HEK293 (cell line): ENCODE measurements around the gene KIF25.

Experiments used
- CTCF ChIA-PET: fragments of 350-600 bp; formaldehyde crosslinking; extraction: SDS; loops from one replicate; lab custom pipeline; 2021; ENCODE audit warnings: antibody characterized with exemption; lab: Yijun Ruan, JAX
- POLR2A ChIA-PET: fragments of 300-600 bp; formaldehyde crosslinking; extraction: SDS; loops from one replicate; lab custom pipeline; 2020; ENCODE audit warnings: antibody characterized with exemption, inconsistent platforms; lab: Yijun Ruan, JAX
- H3K27ac ChIP-seq: fragments of 200-500 bp; sonication (Bioruptor generic); 2 replicates; pipeline ENCODE4 v1.5.1; 2014; ENCODE audit warnings: low read depth, low read length, control low read depth, inconsistent platforms; ENCODE audit errors: extremely low read depth
- H3K36me3 ChIP-seq, 2 experiments: fragments of 200-500 bp in 1 of 2; sonication (Bioruptor generic) in 1 of 2; 1 replicate in 1 of 2; 2 replicates in 1 of 2; pipeline ENCODE4 v1.5.1; 2014 to 2017; ENCODE audit warnings: inconsistent platforms in 2 of 2, low read length in 2 of 2; ENCODE audit not compliant: control insufficient read depth in 2 of 2, insufficient read depth in 1 of 2
- H3K4me1 ChIP-seq: fragments of 200-500 bp; sonication (Bioruptor generic); 2 replicates; pipeline ENCODE4 v1.5.1; 2014; ENCODE audit warnings: mild to moderate bottlenecking, low read length, inconsistent platforms; ENCODE audit not compliant: control insufficient read depth, insufficient read depth
- H3K4me3 ChIP-seq: 2 replicates; pipeline ENCODE4 v1.5.1; 2011; ENCODE audit warnings: low read depth, mild to moderate bottlenecking, control low read depth, low read length, moderate library complexity
- H3K9me3 ChIP-seq: fragments of 200-500 bp; sonication (Bioruptor generic); 2 replicates; pipeline ENCODE4 v1.5.1; 2014; ENCODE audit warnings: low read depth, low read length, inconsistent platforms; ENCODE audit not compliant: control insufficient read depth, insufficient read depth
- FEZF1 ChIP-seq: fragments of 450-650 bp; formaldehyde crosslinking; IDR thresholded peaks from 2 replicates; pipeline ENCODE4 v1.5.1; 2016; ENCODE audit warnings: missing biosample characterization, missing genetic modification characterization
- HOXA7 ChIP-seq: sonication (generic); formaldehyde crosslinking; IDR thresholded peaks from 2 replicates; pipeline ENCODE4 v1.8.1; 2022; ENCODE audit warnings: missing genetic modification reagents, borderline replicate concordance
- OVOL3 ChIP-seq: fragments of 450-650 bp; formaldehyde crosslinking; IDR thresholded peaks from 2 replicates; pipeline ENCODE4 v1.5.1; 2016; ENCODE audit warnings: missing biosample characterization, missing genetic modification characterization
- RBAK ChIP-seq: fragments of 450-650 bp; formaldehyde crosslinking; IDR thresholded peaks from 2 replicates; pipeline ENCODE4 v1.5.1; 2016; ENCODE audit warnings: missing biosample characterization, missing genetic modification characterization
- SALL2 ChIP-seq: fragments of 450-650 bp; formaldehyde crosslinking; IDR thresholded peaks from 2 replicates; pipeline ENCODE4 v1.5.0; 2017; ENCODE audit warnings: missing biosample characterization, mild to moderate bottlenecking, missing genetic modification characterization, borderline replicate concordance
- SETDB1 ChIP-seq: IDR thresholded peaks from one replicate; pipeline ENCODE4 v1.6.1; 2017; ENCODE audit warnings: mild to moderate bottlenecking, low read length, moderate library complexity, mixed read lengths; ENCODE audit not compliant: insufficient read length
- ZFP69B ChIP-seq: fragments of 450-650 bp; formaldehyde crosslinking; IDR thresholded peaks from 2 replicates; pipeline ENCODE4 v1.5.1; 2016; ENCODE audit warnings: missing biosample characterization, missing genetic modification characterization
- ZNF10 ChIP-seq: fragments of 450-650 bp; formaldehyde crosslinking; IDR thresholded peaks from 2 replicates; pipeline ENCODE4 v1.5.1; 2017; ENCODE audit warnings: missing biosample characterization, missing genetic modification characterization
- ZNF140 ChIP-seq: fragments of 450-650 bp; formaldehyde crosslinking; IDR thresholded peaks from 2 replicates; pipeline ENCODE4 v1.5.1; 2016; ENCODE audit warnings: missing biosample characterization, missing genetic modification characterization
- ZNF155 ChIP-seq: fragments of 450-650 bp; formaldehyde crosslinking; IDR thresholded peaks from 2 replicates; pipeline ENCODE4 v1.5.1; 2016; ENCODE audit warnings: missing biosample characterization, missing genetic modification characterization
- ZNF18 ChIP-seq: fragments of 450-650 bp; formaldehyde crosslinking; IDR thresholded peaks from 2 replicates; pipeline ENCODE4 v1.5.1; 2016; ENCODE audit warnings: missing biosample characterization, missing genetic modification characterization
- ZNF2 ChIP-seq: fragments of 450-650 bp; formaldehyde crosslinking; IDR thresholded peaks from 2 replicates; pipeline ENCODE4 v1.5.1; 2016; ENCODE audit warnings: missing biosample characterization, missing genetic modification characterization
- ZNF202 ChIP-seq: fragments of 450-650 bp; formaldehyde crosslinking; IDR thresholded peaks from 2 replicates; pipeline ENCODE4 v1.5.1; 2016; ENCODE audit warnings: missing biosample characterization, missing genetic modification characterization, borderline replicate concordance
- ZNF221 ChIP-seq: fragments of 450-650 bp; formaldehyde crosslinking; IDR thresholded peaks from 2 replicates; pipeline ENCODE4 v1.5.1; 2017; ENCODE audit warnings: missing biosample characterization, missing genetic modification characterization, borderline replicate concordance
- ZNF23 ChIP-seq: fragments of 450-650 bp; formaldehyde crosslinking; IDR thresholded peaks from 2 replicates; pipeline ENCODE4 v1.5.1; 2016; ENCODE audit warnings: missing biosample characterization, missing genetic modification characterization, borderline replicate concordance
- ZNF274 ChIP-seq, 2 experiments: fragments of 200-500 bp in 1 of 2; fragments of 450-650 bp in 1 of 2; sonication (Bioruptor generic) in 1 of 2; formaldehyde crosslinking in 1 of 2; IDR thresholded peaks; 2 replicates each; pipeline versions ENCODE4 v1.5.1 to v1.6.1; 2014 to 2016; ENCODE audit warnings: borderline replicate concordance in 1 of 2, inconsistent platforms in 1 of 2, low read length in 1 of 2, missing biosample characterization in 1 of 2, missing genetic modification characterization in 1 of 2
- ZNF433 ChIP-seq: fragments of 450-650 bp; formaldehyde crosslinking; IDR thresholded peaks from 2 replicates; pipeline ENCODE4 v1.5.1; 2016; ENCODE audit warnings: missing biosample characterization, missing genetic modification characterization, low read depth
- ZNF513 ChIP-seq: fragments of 450-650 bp; IDR thresholded peaks from 2 replicates; pipeline ENCODE4 v1.5.1; 2018; ENCODE audit warnings: missing biosample characterization, missing genetic modification characterization
- ZNF529 ChIP-seq: fragments of 450-650 bp; formaldehyde crosslinking; IDR thresholded peaks from 2 replicates; pipeline ENCODE4 v1.5.1; 2017; ENCODE audit warnings: missing genetic modification characterization, missing biosample characterization; ENCODE audit not compliant: insufficient replicate concordance
- ZNF645 ChIP-seq: fragments of 450-650 bp; formaldehyde crosslinking; IDR thresholded peaks from 2 replicates; pipeline ENCODE4; 2016; ENCODE audit warnings: missing biosample characterization, missing genetic modification characterization
- ZNF785 ChIP-seq: fragments of 450-650 bp; formaldehyde crosslinking; IDR thresholded peaks from 2 replicates; pipeline ENCODE4 v1.5.1; 2016; ENCODE audit warnings: missing biosample characterization, missing genetic modification characterization
- ZNF837 ChIP-seq: fragments of 450-650 bp; formaldehyde crosslinking; IDR thresholded peaks from 2 replicates; pipeline ENCODE4 v1.5.1; 2016; ENCODE audit warnings: missing biosample characterization, missing genetic modification characterization

The KIF25 gene

GRCh38 chr6:167965592-167966539 lies 31.6 kb upstream of the KIF25 start:
- POLR2A ChIA-PET = no interaction called here
- Histone ChIP-seq H3K9me3 (no peaks in the 10 kb centered on the region), H3K4me3 (no peak overlapping the region)
- TF ChIP-seq ZNF513 (tag by site-specific recombination) (no peak), ZNF433 (no peak), RBAK (tag by site-specific recombination) (no peak), ZNF274 (IDR thresholded peaks at IDR 0.05; ENCODE audit: low read length) (no peak), ZNF274 (tag by site-specific recombination; IDR thresholded peaks at IDR 0.05; ENCODE audit: borderline replicate concordance) (no peak), ZNF18 (tag by site-specific recombination) (no peak), OVOL3 (tag by site-specific recombination) (no peak), ZNF2 (no peak), ZFP69B (tag by site-specific recombination) (no peak), ZNF645 (tag by site-specific recombination) (no peak), ZNF202 (tag by site-specific recombination) (no peak), FEZF1 (tag by site-specific recombination) (no peak), ZNF155 (no peak), ZNF221 (tag by site-specific recombination) (no peak), ZNF785 (tag by site-specific recombination) (no peak), SALL2 (tag by site-specific recombination) (no peak), ZNF837 (tag by site-specific recombination) (no peak), ZNF23 (tag by site-specific recombination) (no peak), ZNF529 (tag by site-specific recombination) (no peak), ZNF10 (tag by site-specific recombination) (no peak)
- TF ChIP-seq, all 188 proteins: peak for 0
- CTCF ChIA-PET = no interaction called here
- no peaks in the 10 kb centered on the region for H3K4me1 ChIP-seq
- H3K27ac ChIP-seq = no peak overlapping the region
- H3K36me3 ChIP-seq = peaks cover 36 to 96% of the 10 kb centered on the region in 2 experiments

- Histone ChIP-seq H3K4me3 (no peak overlapping the region), H3K4me1 (no peaks in the 10 kb centered on the region)
- TF ChIP-seq HOXA7 (no peak), SETDB1 (no peak), ZNF140 (tag by site-specific recombination) (no peak)
- TF ChIP-seq, all 188 proteins: peak for 0
- CTCF ChIA-PET = interaction anchor here (1.7 kb wide), 1 partner anchor 20 kb away, joined by 7 read pairs; no protein-coding TSS in a partner anchor
- no peaks in the 10 kb centered on the region for H3K9me3 ChIP-seq
- no peak overlapping the region for H3K27ac ChIP-seq
- peaks cover 36 to 99% of the 10 kb centered on the region in 2 experiments for H3K36me3 ChIP-seq
- POLR2A ChIA-PET = no interaction called here
Observed at GRCh38 chr6:167966540-167966905, 30.9 kb upstream of the KIF25 start.
